Activated naive CD8-positive, alpha-beta T cell (primary cell): ENCODE measurements around the gene MOBP.

ENCODE experiments used
- H3K27ac Mint-ChIP-seq: one replicate; pipeline ENCODE4 v1.8.0; 2021; ENCODE audit warnings: mixed read lengths
- H3K27me3 Mint-ChIP-seq: one replicate; pipeline ENCODE4 v1.8.0; 2021; ENCODE audit warnings: mixed read lengths
- H3K36me3 Mint-ChIP-seq: one replicate; pipeline ENCODE4 v1.8.0; 2021; ENCODE audit warnings: mixed read lengths
- H3K4me1 Mint-ChIP-seq: one replicate; pipeline ENCODE4 v1.8.0; 2021; ENCODE audit warnings: low read depth, mixed read lengths
- H3K4me3 Mint-ChIP-seq: one replicate; pipeline ENCODE4 v1.8.0; 2021; ENCODE audit warnings: mild to moderate bottlenecking, mixed read lengths
- H3K9me3 Mint-ChIP-seq: one replicate; pipeline ENCODE4 v1.8.0; 2021; ENCODE audit warnings: low read depth, mixed read lengths

MOBP gene

GRCh38 chr3:39531066-39531465 lies 63.6 kb downstream of the MOBP start:
- H3K4me1 Mint-ChIP-seq: no peaks in the 10 kb centered on the region
- peaks cover 5% of the 10 kb centered on the region for H3K27me3 Mint-ChIP-seq
- no peak overlapping the region for H3K4me3 Mint-ChIP-seq
- H3K9me3 Mint-ChIP-seq: no peaks in the 10 kb centered on the region
- H3K27ac Mint-ChIP-seq: no peak overlapping the region
- H3K36me3 Mint-ChIP-seq: no peaks in the 10 kb centered on the region

DNA sequence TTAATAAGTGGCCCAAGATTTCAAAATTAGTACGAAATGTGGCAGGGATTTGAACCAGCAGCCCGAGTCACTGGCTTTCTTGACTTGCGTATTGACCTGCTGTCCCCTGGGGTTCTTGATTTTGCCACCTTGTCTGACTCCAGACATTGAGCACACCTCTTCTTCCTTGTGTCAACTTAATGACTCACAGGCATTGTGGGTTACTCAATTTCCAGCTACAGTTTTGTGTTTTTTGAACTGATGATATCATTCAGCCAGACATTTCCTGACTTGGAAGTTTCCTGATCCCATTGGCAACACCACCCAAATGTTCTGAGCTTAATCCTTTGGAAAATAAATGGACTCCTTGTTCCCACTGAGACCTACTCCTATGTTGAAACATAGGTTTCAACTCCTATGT lies 64.2 kb downstream of the MOBP start:
- H3K27ac Mint-ChIP-seq: no peak overlapping the region
- peaks cover 5% of the 10 kb centered on the region for H3K27me3 Mint-ChIP-seq
- H3K4me3 Mint-ChIP-seq: no peak overlapping the region
- no peaks in the 10 kb centered on the region for H3K36me3 Mint-ChIP-seq
- no peaks in the 10 kb centered on the region for H3K9me3 Mint-ChIP-seq
- H3K4me1 Mint-ChIP-seq: no peaks in the 10 kb centered on the region

GRCh38 chr3:39532777-39533176 lies 65.3 kb downstream of the MOBP start:
- H3K4me3 Mint-ChIP-seq: no peak overlapping the region
- H3K36me3 Mint-ChIP-seq: no peaks in the 10 kb centered on the region
- peaks cover 3% of the 10 kb centered on the region for H3K27me3 Mint-ChIP-seq
- H3K27ac Mint-ChIP-seq: no peak overlapping the region
- no peaks in the 10 kb centered on the region for H3K4me1 Mint-ChIP-seq
- H3K9me3 Mint-ChIP-seq: no peaks in the 10 kb centered on the region

DNA sequence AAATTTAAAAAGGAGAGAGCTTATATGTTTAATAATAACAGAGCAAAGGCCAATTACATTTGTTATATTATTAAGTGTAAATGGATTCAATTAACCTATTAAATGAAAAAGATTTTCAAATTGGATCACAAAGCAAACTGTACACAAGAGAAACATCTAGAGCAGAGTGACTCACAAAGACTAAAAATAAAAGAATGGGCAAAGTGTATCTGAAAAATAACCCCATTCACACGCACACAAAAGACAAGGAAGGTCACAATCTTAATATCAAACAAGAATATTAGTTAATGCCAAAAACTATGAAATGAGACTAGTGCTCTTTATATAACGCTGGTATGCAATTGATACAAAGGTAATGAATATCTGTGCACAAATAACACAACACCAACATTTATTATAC lies 65.7 kb downstream of the MOBP start:
- Mint-ChIP-seq H3K9me3 (no peaks in the 10 kb centered on the region), H3K27ac (no peak overlapping the region), H3K4me3 (no peak overlapping the region), H3K4me1 (no peaks in the 10 kb centered on the region), H3K36me3 (no peaks in the 10 kb centered on the region), H3K27me3 (peaks cover 3% of the 10 kb centered on the region)

DNA sequence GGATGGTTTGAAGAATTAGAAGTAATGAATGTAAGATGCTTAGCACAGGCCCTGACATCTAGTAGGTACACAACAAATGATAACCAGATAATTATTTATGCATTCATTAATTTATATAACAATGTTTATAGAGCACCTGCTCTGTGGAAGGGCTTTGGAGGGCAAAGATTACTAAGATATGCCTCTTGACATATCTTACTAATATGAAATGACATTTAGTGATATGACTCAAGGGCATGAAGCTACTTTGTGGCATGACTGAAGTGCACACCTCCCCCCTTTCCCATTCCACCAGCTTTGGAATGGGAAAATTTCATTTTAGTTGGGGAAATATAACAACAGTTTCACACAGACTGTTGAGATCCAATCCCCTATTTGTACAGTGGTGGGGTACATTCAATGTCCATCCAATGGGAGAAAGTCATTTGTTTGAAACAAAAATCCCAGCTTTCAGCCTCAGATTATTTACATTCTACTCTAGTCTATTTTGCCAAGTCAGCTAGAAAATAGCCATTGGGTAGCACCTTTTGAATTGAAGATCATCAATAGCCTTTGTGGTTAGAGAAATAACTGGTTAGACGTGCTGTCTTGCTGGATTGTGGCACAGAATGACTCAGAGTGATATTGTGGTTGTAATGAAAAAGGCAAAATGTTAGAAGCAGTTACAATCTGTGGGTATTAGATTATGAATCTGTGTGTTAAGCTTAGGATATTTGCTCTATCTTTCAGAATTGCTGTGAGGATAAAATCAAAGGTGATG lies 72.9 kb downstream of the MOBP start:
- Mint-ChIP-seq H3K36me3 (no peaks in the 10 kb centered on the region), H3K4me3 (no peak overlapping the region), H3K27ac (no peak overlapping the region), H3K9me3 (peaks cover 3% of the 10 kb centered on the region), H3K27me3 (peaks cover 6% of the 10 kb centered on the region), H3K4me1 (no peaks in the 10 kb centered on the region)

GRCh38 chr3:39541442-39541841 lies 74.0 kb downstream of the MOBP start:
- H3K27me3 Mint-ChIP-seq: peaks cover 6% of the 10 kb centered on the region
- H3K4me1 Mint-ChIP-seq: no peaks in the 10 kb centered on the region
- H3K4me3 Mint-ChIP-seq: no peak overlapping the region
- H3K27ac Mint-ChIP-seq: no peak overlapping the region
- H3K36me3 Mint-ChIP-seq: no peaks in the 10 kb centered on the region
- peaks cover 3% of the 10 kb centered on the region for H3K9me3 Mint-ChIP-seq

GRCh38 chr3:39541917-39542329 lies 74.4 kb downstream of the MOBP start:
- no peaks in the 10 kb centered on the region for H3K36me3 Mint-ChIP-seq
- H3K4me3 Mint-ChIP-seq: no peak overlapping the region
- no peaks in the 10 kb centered on the region for H3K4me1 Mint-ChIP-seq
- H3K27ac Mint-ChIP-seq: no peak overlapping the region
- H3K27me3 Mint-ChIP-seq: peaks cover 8% of the 10 kb centered on the region
- peaks cover 3% of the 10 kb centered on the region for H3K9me3 Mint-ChIP-seq

GRCh38 chr3:39542588-39542988 lies 75.1 kb downstream of the MOBP start:
- Mint-ChIP-seq H3K27ac (no peak overlapping the region), H3K4me3 (no peak overlapping the region), H3K9me3 (peaks cover 3% of the 10 kb centered on the region)

GRCh38 chr3:39548282-39548681 lies 80.8 kb downstream of the MOBP start:
- H3K9me3 Mint-ChIP-seq: peaks cover 6% of the 10 kb centered on the region
- H3K36me3 Mint-ChIP-seq: peaks cover 2% of the 10 kb centered on the region
- no peak overlapping the region for H3K4me3 Mint-ChIP-seq
- no peak overlapping the region for H3K27ac Mint-ChIP-seq
- H3K4me1 Mint-ChIP-seq: no peaks in the 10 kb centered on the region
- peaks cover 17% of the 10 kb centered on the region for H3K27me3 Mint-ChIP-seq

More at GRCh38 chr3:39542588-39542988, 75.1 kb downstream of the MOBP start:
- Mint-ChIP-seq H3K36me3 (no peaks in the 10 kb centered on the region), H3K27me3 (peaks cover 12% of the 10 kb centered on the region), H3K4me1 (no peaks in the 10 kb centered on the region)

GRCh38 chr3:39550354-39551051 lies 83.0 kb downstream of the MOBP start:
- H3K27me3 Mint-ChIP-seq: peaks cover 11% of the 10 kb centered on the region
- no peak overlapping the region for H3K4me3 Mint-ChIP-seq
- H3K9me3 Mint-ChIP-seq: peaks cover 8% of the 10 kb centered on the region
- H3K4me1 Mint-ChIP-seq: no peaks in the 10 kb centered on the region
- H3K27ac Mint-ChIP-seq: no peak overlapping the region
- H3K36me3 Mint-ChIP-seq: peaks cover 2% of the 10 kb centered on the region
